ENCODE results near the gene SLC22A31. TPM values are rescaled to one million over a fixed set of nuclear protein-coding genes. Genes with fewer than 3 reads are reported as not detected.

Gene SLC22A31
- total and polyA plus RNA-seq, 2 donors (not counting 3 experiments of a cell fraction or from before 2014, with no cell fraction given), result 1.0 TPM; not detected in 1

- no peaks in the 10 kb centered on the region for H3K79me2 ChIP-seq (ENCODE audit: control insufficient read depth, insufficient read depth, low read length)
- H3K9me3 ChIP-seq (replicated peaks; ENCODE audit: control insufficient read depth, insufficient read depth, low read length), result peaks cover 25% of the 10 kb centered on the region
- H3K27me3 ChIP-seq (ENCODE audit: control insufficient read depth in 2 of 2, insufficient read depth in 2 of 2, low read length in 2 of 2), result no peaks in the 10 kb centered on the region
- ChIA-PET CTCF (no interaction called here), POLR2A (no interaction called here)
- FAIRE-seq, result no peak
- H4K20me1 ChIP-seq (replicated peaks; ENCODE audit: control insufficient read depth, extremely low read depth, insufficient read depth, low read length), result no peaks in the 10 kb centered on the region
- intact Hi-C loops (cut with micrococcal nuclease), result no loop called here
- no peak for DNase-seq (ENCODE audit: low read depth, low spot score)
- H3K9me1 ChIP-seq (replicated peaks; ENCODE audit: control insufficient read depth, extremely low read depth, insufficient read depth, low read length), result no peaks in the 10 kb centered on the region
- TF ChIP-seq FOS (IDR thresholded peaks at IDR 0.05; ENCODE audit: borderline replicate concordance, insufficient read depth, low read length) (no peak), GATA2 (IDR thresholded peaks at IDR 0.05; ENCODE audit: insufficient read depth, insufficient read length, low read depth, low read length) (no peak), JUN (IDR thresholded peaks at IDR 0.05; ENCODE audit: borderline replicate concordance, insufficient read depth, insufficient read length, low read depth) (no peak), CTCF (IDR thresholded peaks at IDR 0.05; ENCODE audit: extremely low read depth in 1 of 2, insufficient read depth in 1 of 2, low read depth in 1 of 2, low read length in 2 of 2) (no peak), EZH2 (IDR thresholded peaks at IDR 0.05; ENCODE audit: borderline replicate concordance, low read depth, low read length, severe bottlenecking) (no peak), MYC (IDR thresholded peaks at IDR 0.05; ENCODE audit: low read depth, low read length) (no peak), MAX (IDR thresholded peaks at IDR 0.05; ENCODE audit: insufficient read depth, insufficient read length) (no peak), POLR2AphosphoS5 (IDR thresholded peaks at IDR 0.05; ENCODE audit: insufficient read depth, low read depth, low read length) (no peak), POLR2A (IDR thresholded peaks at IDR 0.05; ENCODE audit: low read depth, low read length) (no peak)
- dilution Hi-C loops (cut with MboI; ENCODE audit: extremely low pct_ligation_motif_present, low sequenced_read_pairs), result no loop called here
- H3K36me3 ChIP-seq (ENCODE audit: control insufficient read depth in 2 of 2, extremely low read depth in 1 of 2, insufficient read depth in 2 of 2, low read length in 2 of 2), result peaks cover 21 to 54% of the 10 kb centered on the region in 2 experiments
- no peak overlapping the region for H3K4me2 ChIP-seq (ENCODE audit: insufficient read depth, low read length)
- H3K9ac ChIP-seq (replicated peaks; ENCODE audit: extremely low read depth, insufficient read depth, low read length), result no peak overlapping the region
- H3K4me3 ChIP-seq (replicated peaks in 1 of 3; ENCODE audit: insufficient read depth in 1 of 3, low read depth in 1 of 3, low read length in 3 of 3), result no peak overlapping the region
- BruUV-seq (replicated peaks), result no TSS peak
- H2AFZ ChIP-seq (ENCODE audit: low read depth, low read length), result no peak overlapping the region
- no peaks in the 10 kb centered on the region for H3K4me1 ChIP-seq (ENCODE audit: control insufficient read depth, extremely low read depth, insufficient read depth, low read length)
- no peak overlapping the region for H3K27ac ChIP-seq (ENCODE audit: insufficient read depth, low read depth, low read length)
Measured at GRCh38 chr16:89224665-89225064, 24.3 kb upstream of the SLC22A31 start.

All from endothelial cell of umbilical vein (primary cell).